ENCODE measurements around the gene APOBEC3G. TPM values are rescaled to one million over a fixed set of nuclear protein-coding genes. Genes with fewer than 3 reads are reported as not detected.

Gene APOBEC3G
- total RNA-seq, 1 experiment from 2014 or later = 14.0 TPM

GRCh38 chr22:39084666-39085065 lies 7.6 kb downstream of the APOBEC3G start:
- DNase-seq (ENCODE audit: low read depth, low spot score) = no peak
- in situ Hi-C loops (cut with HindIII; ENCODE audit: low pct_unique_long_range_greater_than_20kb, low sequenced_read_pairs) = no loop called here

DNA sequence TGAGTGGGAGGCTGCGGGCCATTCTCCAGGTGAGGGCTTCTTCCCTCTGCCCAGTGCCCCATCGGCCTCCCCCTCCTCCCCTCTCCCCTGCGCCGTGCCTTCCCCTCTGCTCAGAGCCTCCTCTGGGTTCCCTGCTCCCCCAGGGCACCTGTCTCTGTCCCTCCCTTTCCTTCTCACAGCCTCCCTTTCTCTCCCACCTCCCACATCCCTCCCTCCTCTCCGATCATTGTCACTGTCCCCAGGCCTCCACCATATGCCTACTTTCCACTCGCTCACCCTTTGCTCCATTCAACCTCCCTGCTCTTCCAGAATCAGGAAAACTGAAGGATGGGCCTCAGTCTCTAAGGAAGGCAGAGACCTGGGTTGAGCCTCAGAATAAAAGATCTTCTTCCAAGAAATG lies 10.0 kb downstream of the APOBEC3G start:
- in situ Hi-C loops (cut with HindIII; ENCODE audit: low pct_unique_long_range_greater_than_20kb, low sequenced_read_pairs) = no loop called here
- DNase-seq (ENCODE audit: low read depth, low spot score) = no peak

DNA sequence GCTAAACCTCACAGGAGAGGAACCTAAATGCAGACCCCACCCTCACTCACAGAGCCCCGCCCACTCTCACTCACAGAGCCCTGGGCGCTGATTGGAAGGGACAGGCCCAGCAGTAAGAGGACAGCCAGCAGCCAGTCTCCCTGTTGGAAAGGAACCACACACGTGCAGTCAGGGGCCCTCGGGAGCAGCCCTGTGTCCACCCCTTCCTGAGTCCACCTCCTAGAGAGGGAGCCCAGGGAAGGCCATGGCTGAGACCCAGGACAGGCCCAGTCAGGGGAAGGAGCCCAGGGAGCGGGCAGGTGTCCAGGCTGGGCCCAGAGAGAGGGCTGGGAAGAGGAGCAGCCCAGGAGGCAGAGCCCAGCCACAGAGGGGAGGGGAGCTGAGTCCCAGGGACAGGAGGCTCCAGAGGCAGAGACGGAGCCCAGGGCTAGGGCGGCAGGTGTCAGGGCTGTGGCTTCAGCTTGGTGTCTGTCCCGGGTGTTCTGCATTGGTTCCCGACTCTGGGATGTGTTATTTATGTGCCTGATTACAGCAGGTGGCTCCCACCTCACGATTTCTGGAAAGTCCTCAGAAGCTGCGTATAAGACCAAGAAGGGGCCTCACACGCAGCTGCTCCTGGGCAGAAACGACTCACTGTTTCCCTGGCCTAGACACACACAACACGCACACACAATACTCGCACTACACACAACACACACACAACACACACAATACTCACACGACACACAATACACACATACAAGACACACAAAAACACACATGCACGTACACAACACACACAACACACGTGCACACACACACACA lies 11.0 kb downstream of the APOBEC3G start:
- in situ Hi-C loops (cut with HindIII; ENCODE audit: low pct_unique_long_range_greater_than_20kb, low sequenced_read_pairs) = no loop called here
- DNase-seq (ENCODE audit: low read depth, low spot score) = no peak

DNA sequence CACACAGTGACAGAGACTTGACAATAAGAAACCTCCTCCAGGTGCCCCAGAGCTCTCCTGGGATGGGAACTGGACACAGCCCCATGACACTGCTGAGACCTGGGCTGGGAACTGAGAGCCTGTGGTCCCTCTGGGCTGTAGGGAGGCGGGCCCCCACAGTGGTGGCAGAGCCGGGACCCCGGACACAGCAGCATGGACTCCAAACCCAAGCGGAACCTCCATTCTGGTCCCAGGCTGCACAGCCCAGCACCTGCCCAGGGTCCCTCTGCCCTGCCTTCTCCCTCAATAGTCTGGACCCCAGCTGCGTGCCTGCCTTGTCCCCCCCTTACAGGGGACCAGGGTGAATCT lies 11.6 kb downstream of the APOBEC3G start:
- in situ Hi-C loops (cut with HindIII; ENCODE audit: low pct_unique_long_range_greater_than_20kb, low sequenced_read_pairs) = no loop called here

GRCh38 chr22:39089928-39090327 lies 12.9 kb downstream of the APOBEC3G start:
- in situ Hi-C loops (cut with HindIII; ENCODE audit: low pct_unique_long_range_greater_than_20kb, low sequenced_read_pairs) = no loop called here
- no peak for DNase-seq (ENCODE audit: low read depth, low spot score)

More for the DNA sequence above, 11.6 kb downstream of the APOBEC3G start:
- DNase-seq (ENCODE audit: low read depth, low spot score) = no peak

DNA sequence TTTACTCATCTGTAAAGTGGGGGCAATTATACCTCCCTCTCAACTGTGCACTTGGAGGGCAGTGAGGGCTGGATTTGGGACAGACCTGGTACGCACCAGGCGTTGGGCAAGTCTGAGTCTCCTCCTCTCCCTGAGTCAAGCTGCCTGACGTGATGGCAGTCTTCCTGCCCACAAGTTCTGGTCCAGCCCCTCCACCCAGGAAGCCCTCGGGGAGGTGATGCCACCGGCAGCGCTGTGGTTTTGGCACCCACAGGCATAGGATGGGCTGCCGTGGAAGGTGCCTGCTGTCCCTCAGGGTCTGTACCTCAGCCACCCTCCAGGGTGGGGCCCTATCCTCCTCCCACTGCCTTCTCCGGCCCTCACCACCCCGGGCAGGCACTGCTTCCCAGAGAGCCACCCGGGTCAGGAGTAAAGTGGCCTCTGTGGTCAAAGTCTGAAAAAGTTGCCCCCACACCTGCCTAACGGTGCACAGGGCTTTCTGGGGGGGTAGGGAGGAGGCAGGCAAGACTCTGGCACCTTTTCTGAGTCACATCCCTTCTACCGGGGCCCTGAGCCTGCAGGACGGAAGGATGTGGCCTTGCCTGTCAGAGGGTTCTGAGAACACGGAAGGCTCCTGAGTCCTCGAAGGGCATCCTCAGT lies 13.5 kb downstream of the APOBEC3G start:
- no peak for DNase-seq (ENCODE audit: low read depth, low spot score)
- in situ Hi-C loops (cut with HindIII; ENCODE audit: low pct_unique_long_range_greater_than_20kb, low sequenced_read_pairs) = no loop called here

DNA sequence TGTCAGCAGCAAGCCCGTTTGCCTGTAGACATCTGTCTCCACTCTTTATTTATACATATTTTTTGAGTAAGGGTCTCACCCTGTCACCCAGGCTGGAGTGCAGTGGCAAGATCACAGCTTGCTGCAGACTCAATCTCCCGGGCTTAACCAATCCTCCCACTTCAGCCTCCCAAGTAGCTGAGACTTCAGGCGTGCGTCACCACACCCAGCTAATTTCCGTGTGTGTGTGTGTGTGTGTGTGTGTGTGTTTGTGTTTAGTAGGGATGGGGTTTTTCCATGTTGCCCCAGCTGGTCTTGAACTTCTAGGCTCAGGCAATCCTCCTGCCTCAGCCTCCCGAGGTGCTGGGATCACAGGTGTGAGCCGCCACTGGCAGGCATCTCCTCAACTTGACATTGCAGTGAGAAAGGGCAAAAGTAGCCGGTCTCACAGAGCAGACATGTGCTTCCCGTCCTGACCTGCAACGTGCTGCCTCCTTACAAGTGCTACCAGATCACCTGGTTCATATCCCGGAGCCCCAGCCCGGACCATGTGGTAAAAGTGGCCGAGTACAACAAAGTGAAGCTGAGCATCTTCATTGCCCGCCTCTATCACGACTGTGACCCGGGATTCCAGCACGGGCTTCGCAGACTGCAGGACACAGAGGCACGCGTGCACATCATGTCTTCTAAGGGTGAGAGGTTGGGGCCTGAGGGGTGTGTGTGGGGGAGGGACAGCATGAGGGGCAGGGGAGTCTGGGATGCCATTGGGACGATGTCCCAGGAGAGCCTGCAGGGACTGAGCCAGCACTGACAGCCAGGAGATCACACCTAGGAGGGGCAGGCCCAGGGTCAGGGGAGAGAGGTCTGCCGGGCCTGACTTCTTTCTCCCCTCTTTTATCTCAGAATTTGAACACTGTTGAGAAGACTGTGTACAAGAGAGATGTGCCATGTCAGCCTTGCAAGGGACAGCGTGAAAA lies 14.3 kb downstream of the APOBEC3G start:
- in situ Hi-C loops (cut with HindIII; ENCODE audit: low pct_unique_long_range_greater_than_20kb, low sequenced_read_pairs) = no loop called here
- DNase-seq (ENCODE audit: low read depth, low spot score) = no peak

DNA sequence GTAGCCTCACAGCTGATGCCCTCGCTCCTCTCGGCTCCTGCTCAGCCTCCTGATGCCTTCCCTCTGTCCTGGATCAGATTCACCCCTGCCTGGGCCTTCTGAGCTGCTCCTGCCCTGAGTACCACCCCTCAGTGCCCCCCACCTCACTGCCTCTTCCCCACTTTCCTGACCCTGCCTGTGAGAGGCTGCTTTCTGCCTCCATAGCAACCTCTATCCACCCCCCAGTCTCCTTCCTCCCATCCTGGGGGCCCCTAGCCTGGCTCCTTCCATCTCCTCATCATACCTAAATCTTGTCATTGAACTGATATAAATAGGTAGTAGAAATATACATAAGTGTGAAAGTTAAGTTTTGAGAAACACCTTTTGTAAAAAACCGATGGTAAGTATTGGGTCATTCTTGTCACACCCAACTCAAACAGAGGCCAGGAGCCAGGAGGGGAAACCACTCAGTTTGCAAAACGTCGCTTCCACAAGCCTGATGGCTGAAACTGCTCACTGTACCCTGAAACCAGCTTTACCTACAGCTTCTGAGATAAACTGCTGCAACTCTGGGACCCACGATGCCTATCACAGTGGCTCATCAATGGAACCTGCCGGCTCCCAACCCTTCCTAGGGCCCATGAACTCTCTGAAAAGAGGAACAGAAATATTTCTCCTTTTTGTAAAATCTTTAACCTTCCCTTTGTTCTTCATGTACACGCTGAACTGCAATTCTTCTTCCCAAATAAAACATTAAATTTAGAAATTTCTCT lies 15.2 kb downstream of the APOBEC3G start:
- DNase-seq (ENCODE audit: low read depth, low spot score) = no peak
- in situ Hi-C loops (cut with HindIII; ENCODE audit: low pct_unique_long_range_greater_than_20kb, low sequenced_read_pairs) = no loop called here

DNA sequence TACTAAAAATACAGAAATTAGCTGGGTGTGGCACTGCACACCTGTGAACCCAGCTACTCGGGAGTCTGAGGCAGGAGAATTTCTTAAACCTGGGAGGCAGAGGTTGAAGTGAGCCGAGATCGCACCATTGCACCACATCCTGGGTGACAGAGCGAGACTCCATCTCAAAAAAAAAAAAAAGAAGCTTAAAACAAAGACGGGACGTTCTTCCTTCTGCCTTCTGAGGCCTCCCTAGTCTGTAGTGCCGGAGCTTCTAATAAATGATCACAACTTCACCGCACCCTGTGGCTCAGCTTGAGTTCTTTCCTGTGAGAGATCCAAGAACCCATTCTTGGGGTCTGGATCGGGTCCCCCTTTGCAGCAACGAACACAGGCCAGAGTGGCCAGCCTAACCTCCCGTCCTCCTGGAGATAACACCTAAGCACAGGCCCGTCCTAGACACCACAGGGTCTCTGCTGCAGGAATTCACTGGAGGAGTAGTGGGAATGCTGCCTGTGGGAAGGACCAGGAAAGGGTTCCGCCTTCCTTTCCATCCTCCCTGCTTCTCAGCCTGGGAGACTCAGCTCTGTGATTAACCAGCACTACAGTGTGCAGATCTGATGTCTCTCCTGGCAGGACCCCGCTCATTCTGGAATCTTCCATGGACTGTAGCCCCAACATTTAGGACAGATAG lies 17.8 kb downstream of the APOBEC3G start:
- in situ Hi-C loops (cut with HindIII; ENCODE audit: low pct_unique_long_range_greater_than_20kb, low sequenced_read_pairs) = no loop called here
- DNase-seq (ENCODE audit: low read depth, low spot score) = no peak

- no peak for DNase-seq (ENCODE audit: low read depth, low spot score)
- in situ Hi-C loops (cut with HindIII; ENCODE audit: low pct_unique_long_range_greater_than_20kb, low sequenced_read_pairs) = no loop called here
Observed at GRCh38 chr22:39095971-39096370, 18.9 kb downstream of the APOBEC3G start.

DNA sequence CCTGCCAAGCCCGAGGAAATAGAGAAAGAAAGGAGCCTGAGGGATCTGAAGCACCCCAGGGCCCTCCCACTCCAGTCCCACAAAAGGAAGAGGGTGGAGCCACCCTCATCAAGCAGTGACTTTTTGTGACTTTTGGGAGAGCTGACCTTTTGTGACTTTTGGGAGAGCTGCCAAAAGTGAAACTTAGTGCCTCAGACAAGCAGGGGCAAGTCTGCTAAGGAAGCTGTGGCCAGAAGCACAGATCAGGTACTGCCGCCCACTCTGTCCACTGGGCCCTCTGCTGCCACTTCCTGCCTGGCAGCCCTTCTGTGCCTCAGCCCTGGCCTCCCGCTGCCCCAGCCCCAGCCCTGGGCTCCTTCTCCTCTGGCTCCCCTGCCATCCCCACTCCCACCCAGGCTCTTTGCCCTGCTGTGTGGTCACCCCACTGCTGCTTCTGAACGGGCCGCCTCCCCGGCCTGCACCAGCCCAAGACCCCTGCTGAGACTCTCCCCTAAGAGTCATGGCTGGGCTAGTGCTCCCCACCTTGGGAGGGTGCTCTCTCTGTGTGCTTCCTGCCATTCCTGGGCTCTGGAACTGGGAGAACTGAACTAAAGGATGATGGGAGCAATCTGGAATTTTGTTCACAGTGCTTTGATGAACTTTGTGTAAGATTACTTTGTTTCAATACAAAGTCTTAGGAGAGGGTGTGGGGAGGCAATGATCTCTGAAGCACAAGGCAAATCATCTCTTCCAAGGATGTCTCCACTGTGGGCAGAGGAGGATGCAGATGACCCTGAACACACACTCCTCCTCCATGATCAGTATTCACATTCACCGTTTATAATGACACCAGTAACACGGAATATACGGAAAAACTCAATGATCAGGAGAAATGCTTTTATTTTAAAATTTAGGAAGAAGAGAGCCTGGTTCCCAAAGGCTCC lies 20.3 kb downstream of the APOBEC3G start, which contains the start of gene APOBEC3H:
TSS of gene APOBEC3H (plus strand) at position 147 of the 923 bp plus-strand sequence. CDS start 3,035 bp downstream, outside the sequence.
- DNase-seq (ENCODE audit: low read depth, low spot score) = peak; percentile 32
- in situ Hi-C loops (cut with HindIII; ENCODE audit: low pct_unique_long_range_greater_than_20kb, low sequenced_read_pairs) = no loop called here

DNA sequence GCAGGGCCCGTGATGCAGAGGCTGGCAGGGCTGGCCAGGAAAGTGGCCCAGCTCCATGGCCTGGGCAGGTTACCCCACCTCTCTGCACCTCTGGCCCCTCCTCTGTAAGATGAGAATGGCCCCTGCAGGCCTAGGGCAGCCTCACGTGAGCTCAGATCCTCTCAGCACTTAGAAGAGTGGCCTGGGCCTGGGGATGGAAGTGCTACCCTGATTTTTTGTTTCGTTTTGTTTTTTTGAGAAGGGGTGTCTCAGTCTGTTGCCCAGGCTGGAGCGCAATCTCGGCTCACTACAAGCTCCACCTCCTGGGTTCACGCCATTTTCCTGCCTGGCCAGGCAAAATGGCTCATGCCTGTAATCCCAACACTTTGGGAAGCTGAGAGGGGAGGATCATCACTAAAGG lies 21.0 kb downstream of the APOBEC3G start:
- no peak for DNase-seq (ENCODE audit: low read depth, low spot score)
- in situ Hi-C loops (cut with HindIII; ENCODE audit: low pct_unique_long_range_greater_than_20kb, low sequenced_read_pairs) = no loop called here

GRCh38 chr22:39098576-39098975 lies 21.5 kb downstream of the APOBEC3G start:
- no peak for DNase-seq (ENCODE audit: low read depth, low spot score)
- in situ Hi-C loops (cut with HindIII; ENCODE audit: low pct_unique_long_range_greater_than_20kb, low sequenced_read_pairs) = no loop called here

DNA sequence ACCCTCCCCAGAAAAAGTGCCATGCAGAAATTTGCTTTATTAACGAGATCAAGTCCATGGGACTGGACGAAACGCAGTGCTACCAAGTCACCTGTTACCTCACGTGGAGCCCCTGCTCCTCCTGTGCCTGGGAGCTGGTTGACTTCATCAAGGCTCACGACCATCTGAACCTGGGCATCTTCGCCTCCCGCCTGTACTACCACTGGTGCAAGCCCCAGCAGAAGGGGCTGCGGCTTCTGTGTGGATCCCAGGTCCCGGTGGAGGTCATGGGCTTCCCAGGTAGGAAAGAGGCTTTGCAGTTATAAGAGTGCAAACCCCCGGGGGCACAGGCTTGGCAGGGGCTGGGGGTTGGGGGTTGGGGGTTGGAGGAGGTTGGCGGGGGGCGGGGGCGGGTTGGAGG lies 24.2 kb downstream of the APOBEC3G start:
- DNase-seq (ENCODE audit: low read depth, low spot score) = no peak
- in situ Hi-C loops (cut with HindIII; ENCODE audit: low pct_unique_long_range_greater_than_20kb, low sequenced_read_pairs) = no loop called here

DNA sequence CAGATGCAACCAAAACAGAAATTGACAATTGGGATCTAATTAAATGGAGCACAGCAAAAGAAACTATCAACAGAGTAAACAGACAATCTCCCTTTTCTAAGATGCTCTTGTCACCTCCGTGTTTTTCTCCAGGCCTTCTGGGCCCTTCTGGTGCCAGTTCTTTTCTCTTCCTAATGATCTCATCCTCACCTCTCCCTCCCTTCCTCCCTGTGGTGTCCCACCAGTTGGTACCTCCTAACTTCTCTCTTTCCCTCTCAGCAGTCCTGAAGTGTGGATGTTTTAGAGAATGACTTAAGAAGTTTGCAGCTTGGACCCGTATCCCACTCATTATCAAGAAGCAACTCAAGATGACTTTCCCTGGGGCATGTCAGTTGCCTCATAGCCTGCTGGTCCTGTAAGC lies 26.4 kb downstream of the APOBEC3G start:
- no peak for DNase-seq (ENCODE audit: low read depth, low spot score)
- in situ Hi-C loops (cut with HindIII; ENCODE audit: low pct_unique_long_range_greater_than_20kb, low sequenced_read_pairs) = no loop called here

DNA sequence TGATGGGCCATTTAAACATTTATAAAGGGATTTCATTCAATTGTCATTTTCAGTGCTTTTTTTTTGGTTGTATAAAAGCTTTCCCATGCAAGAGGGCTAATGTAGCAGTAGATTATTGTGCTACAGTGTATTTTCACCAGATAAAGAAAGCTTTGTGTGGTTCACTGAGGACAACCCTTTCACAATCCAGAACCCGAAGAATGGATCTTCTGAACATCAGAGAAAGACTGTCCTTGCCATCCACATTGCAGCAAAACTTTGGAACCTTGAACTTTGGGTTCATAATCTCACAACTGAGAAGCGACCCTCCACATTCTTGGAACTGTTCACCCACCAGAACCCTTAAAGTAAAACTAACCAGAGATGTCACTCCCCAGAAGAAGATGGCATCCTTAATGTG lies 29.3 kb downstream of the APOBEC3G start:
- DNase-seq (ENCODE audit: low read depth, low spot score) = peak; percentile 52
- in situ Hi-C loops (cut with HindIII; ENCODE audit: low pct_unique_long_range_greater_than_20kb, low sequenced_read_pairs) = no loop called here

All from SK-MEL-5 (cell line).